Measurements from ENCODE around the gene LDB2. TPM values are rescaled to one million over a fixed set of nuclear protein-coding genes. Genes with fewer than 3 reads are reported as not detected.

Gene LDB2
- total RNA-seq, 1 donor from 2014 or later, result 31.5 TPM

DNA sequence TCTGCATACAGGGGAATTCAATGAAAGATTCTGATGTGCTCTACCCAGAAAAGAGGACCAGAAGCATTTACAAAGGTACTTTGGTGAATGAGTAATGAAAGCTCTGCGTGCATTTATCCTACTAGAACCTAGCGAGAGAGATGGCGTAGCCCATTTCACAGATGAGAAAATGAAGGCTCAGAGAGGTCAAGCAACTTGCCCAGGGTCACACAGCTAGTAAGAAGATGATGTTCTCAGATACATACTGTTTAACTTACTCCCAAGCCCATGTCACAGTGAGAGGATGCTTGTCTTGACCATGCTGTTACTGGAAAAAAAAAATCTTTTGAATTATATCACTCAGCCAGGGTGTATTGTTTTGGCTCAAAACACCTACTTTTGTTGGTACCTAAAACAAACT is 317.3 kb downstream of the LDB2 start:
- DNase-seq (ENCODE audit: extremely low spot score, unreplicated experiment), result no peak
- H3K27me3 Mint-ChIP-seq, result no peaks in the 10 kb centered on the region
- H3K4me3 Mint-ChIP-seq, result no peak overlapping the region
- peaks cover 5% of the 10 kb centered on the region for H3K4me1 Mint-ChIP-seq (ENCODE audit: unreplicated experiment)
- no peak overlapping the region for H3K27ac Mint-ChIP-seq
- no peaks in the 10 kb centered on the region for H3K9me3 Mint-ChIP-seq
- TF ChIP-seq, protein P1, sequence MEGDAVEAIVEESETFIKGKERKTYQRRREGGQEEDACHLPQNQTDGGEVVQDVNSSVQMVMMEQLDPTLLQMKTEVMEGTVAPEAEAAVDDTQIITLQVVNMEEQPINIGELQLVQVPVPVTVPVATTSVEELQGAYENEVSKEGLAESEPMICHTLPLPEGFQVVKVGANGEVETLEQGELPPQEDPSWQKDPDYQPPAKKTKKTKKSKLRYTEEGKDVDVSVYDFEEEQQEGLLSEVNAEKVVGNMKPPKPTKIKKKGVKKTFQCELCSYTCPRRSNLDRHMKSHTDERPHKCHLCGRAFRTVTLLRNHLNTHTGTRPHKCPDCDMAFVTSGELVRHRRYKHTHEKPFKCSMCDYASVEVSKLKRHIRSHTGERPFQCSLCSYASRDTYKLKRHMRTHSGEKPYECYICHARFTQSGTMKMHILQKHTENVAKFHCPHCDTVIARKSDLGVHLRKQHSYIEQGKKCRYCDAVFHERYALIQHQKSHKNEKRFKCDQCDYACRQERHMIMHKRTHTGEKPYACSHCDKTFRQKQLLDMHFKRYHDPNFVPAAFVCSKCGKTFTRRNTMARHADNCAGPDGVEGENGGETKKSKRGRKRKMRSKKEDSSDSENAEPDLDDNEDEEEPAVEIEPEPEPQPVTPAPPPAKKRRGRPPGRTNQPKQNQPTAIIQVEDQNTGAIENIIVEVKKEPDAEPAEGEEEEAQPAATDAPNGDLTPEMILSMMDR (conservative IDR thresholded peaks at IDR 0.05), result no peak
- H3K36me3 Mint-ChIP-seq, result no peaks in the 10 kb centered on the region

DNA sequence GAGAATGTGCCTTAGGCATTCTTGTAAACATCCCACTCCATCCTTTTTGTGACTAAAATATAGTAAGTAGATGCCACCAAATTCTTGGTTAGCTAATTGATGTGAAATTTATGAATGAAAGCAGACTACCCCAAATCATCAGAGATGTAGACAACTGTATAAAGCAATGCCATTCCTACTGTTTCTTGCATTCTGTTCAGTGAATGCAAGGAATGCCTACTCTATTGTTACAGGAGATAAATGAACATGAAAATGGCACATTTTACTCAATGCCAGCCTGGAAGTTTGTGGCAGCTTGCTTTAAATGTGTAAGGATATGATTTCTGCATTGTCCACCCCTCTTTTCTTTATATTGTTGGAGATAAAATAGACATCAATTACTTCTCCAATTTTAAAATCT is 317.9 kb downstream of the LDB2 start:
- no peaks in the 10 kb centered on the region for H3K36me3 Mint-ChIP-seq
- TF ChIP-seq, protein P1 (conservative IDR thresholded peaks at IDR 0.05), result no peak
- no peaks in the 10 kb centered on the region for H3K27me3 Mint-ChIP-seq
- H3K27ac Mint-ChIP-seq, result no peak overlapping the region
- H3K9me3 Mint-ChIP-seq, result no peaks in the 10 kb centered on the region
- no peak for DNase-seq (ENCODE audit: extremely low spot score, unreplicated experiment)
- peaks cover 5% of the 10 kb centered on the region for H3K4me1 Mint-ChIP-seq (ENCODE audit: unreplicated experiment)
- H3K4me3 Mint-ChIP-seq, result no peak overlapping the region

DNA sequence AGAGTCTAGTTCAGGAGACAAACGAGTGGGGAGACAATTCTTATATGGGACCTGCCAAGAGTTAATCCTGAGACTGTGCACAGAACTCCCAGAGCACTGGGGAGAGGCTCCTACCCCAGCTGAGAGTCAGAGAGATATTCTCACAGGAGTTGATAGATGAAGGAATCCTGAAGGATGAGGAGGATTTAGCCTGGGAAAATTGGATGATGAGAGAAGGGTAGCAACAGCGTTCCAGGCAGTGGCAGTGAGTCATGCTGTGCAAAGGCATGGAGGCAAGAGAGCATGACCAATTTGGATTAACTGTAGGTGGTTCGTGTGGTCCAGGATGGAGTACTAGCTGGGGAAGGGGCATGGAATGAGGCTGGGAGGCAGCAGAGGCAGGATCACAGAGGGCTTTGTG is 318.6 kb downstream of the LDB2 start:
- no peak for DNase-seq (ENCODE audit: extremely low spot score, unreplicated experiment)
- Mint-ChIP-seq H3K36me3 (no peaks in the 10 kb centered on the region), H3K4me3 (no peak overlapping the region), H3K9me3 (no peaks in the 10 kb centered on the region), H3K27ac (no peak overlapping the region), H3K4me1 (ENCODE audit: unreplicated experiment) (peaks cover 5% of the 10 kb centered on the region), H3K27me3 (no peaks in the 10 kb centered on the region)
- TF ChIP-seq, protein P1 (conservative IDR thresholded peaks at IDR 0.05), result no peak

DNA sequence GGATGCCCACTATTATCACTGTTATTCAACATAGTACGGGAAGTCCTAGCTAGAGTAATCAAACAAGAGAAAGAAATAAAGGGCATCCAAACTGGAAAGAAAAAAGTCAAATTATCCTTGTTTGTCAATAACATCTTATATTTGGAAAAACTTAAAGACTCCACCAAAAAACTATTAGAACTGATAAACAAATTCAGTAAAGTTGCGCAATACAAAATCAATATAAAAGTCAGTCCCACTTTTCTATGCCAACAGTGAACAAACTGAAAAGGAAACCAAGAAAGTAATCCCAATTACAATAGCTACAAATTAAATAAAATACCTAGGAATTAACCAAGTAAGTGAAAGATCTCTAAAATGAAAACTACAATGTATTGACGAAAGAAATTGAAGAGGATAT is 321.3 kb downstream of the LDB2 start:
- Mint-ChIP-seq H3K27ac (no peak overlapping the region), H3K36me3 (no peaks in the 10 kb centered on the region), H3K4me3 (no peak overlapping the region), H3K27me3 (no peaks in the 10 kb centered on the region), H3K9me3 (no peaks in the 10 kb centered on the region), H3K4me1 (ENCODE audit: unreplicated experiment) (peaks cover 8% of the 10 kb centered on the region)
- no peak for DNase-seq (ENCODE audit: extremely low spot score, unreplicated experiment)
- TF ChIP-seq, protein P1 (conservative IDR thresholded peaks at IDR 0.05), result no peak

DNA sequence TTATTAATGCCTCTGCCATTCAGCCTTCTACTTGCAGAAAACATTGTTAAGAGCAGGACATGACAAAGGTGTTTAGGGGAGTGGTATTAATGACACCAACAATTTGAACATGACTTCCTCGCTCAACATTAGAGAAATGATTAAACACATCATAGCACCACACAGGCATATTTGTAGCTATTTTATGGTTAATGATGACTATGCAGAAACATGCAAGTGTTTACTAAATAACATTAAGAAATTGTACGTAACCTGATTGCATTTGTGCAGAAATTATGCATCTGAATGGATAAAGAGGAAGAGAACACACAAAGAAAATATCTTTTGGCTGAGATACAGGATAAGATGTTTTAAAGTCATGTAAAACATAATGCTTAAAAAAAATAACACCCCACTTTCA is 323.5 kb downstream of the LDB2 start:
- TF ChIP-seq, protein P1 (conservative IDR thresholded peaks at IDR 0.05), result no peak
- no peak for DNase-seq (ENCODE audit: extremely low spot score, unreplicated experiment)
- H3K9me3 Mint-ChIP-seq, result no peaks in the 10 kb centered on the region
- no peak overlapping the region for H3K27ac Mint-ChIP-seq
- H3K4me3 Mint-ChIP-seq, result no peak overlapping the region
- no peaks in the 10 kb centered on the region for H3K36me3 Mint-ChIP-seq
- H3K27me3 Mint-ChIP-seq, result no peaks in the 10 kb centered on the region
- H3K4me1 Mint-ChIP-seq (ENCODE audit: unreplicated experiment), result peaks cover 7% of the 10 kb centered on the region

DNA sequence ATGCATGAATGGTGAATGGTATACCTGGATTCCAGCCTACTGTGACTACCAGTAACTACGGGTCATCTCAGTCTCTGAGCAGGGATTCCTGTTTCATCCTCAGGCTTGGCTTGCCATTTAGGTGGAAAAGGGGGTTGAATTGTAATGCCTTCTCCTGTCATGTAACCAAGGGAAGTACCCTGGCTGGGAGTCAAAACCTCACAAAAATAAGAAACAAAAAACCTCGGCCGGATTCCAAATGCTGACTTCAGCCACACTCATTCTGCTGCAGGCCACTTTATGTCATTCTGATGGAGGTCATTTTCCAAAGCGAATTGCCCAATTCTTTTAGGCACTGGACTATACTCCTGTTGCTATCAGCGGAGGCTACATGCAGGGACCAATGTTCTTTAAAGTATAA is 324.7 kb downstream of the LDB2 start:
- peaks cover 3% of the 10 kb centered on the region for H3K4me1 Mint-ChIP-seq (ENCODE audit: unreplicated experiment)
- no peaks in the 10 kb centered on the region for H3K36me3 Mint-ChIP-seq
- no peaks in the 10 kb centered on the region for H3K27me3 Mint-ChIP-seq
- H3K4me3 Mint-ChIP-seq, result no peak overlapping the region
- TF ChIP-seq, protein P1 (conservative IDR thresholded peaks at IDR 0.05), result no peak
- no peak overlapping the region for H3K27ac Mint-ChIP-seq
- no peaks in the 10 kb centered on the region for H3K9me3 Mint-ChIP-seq
- no peak for DNase-seq (ENCODE audit: extremely low spot score, unreplicated experiment)
